ENCODE measurements around the gene EBNA1BP2.
A peak's percentile ranks its signal among the peaks of the same experiment; 100 is the strongest.
"Not testable (repeated sequence)": the region's sequence is repeated elsewhere in the genome, so short reads cannot be mapped to it uniquely, and the experiment has no call there.

Gene EBNA1BP2

GRCh38 chr1:43171312-43171875, 696 bp downstream of the EBNA1BP2 start:
- DNase-seq: peak; percentile 10

- no peak for DNase-seq
Observed at GRCh38 chr1:43165765-43166164, 6.3 kb downstream of the EBNA1BP2 start.

- no peak for DNase-seq
Observed at GRCh38 chr1:43165162-43165561, 6.9 kb downstream of the EBNA1BP2 start.

- DNase-seq: no peak
Observed at GRCh38 chr1:43156026-43156425, 16.1 kb downstream of the EBNA1BP2 start.

GRCh38 chr1:43153443-43153842, 18.6 kb downstream of the EBNA1BP2 start:
- no peak for DNase-seq

GRCh38 chr1:43152866-43153265, 19.2 kb downstream of the EBNA1BP2 start:
- no peak for DNase-seq

- no peak for DNase-seq
Observed at GRCh38 chr1:43149889-43150288, 22.2 kb downstream of the EBNA1BP2 start.

GRCh38 chr1:43147625-43148327, 24.3 kb downstream of the EBNA1BP2 start:
- DNase-seq: peak; percentile 58

GRCh38 chr1:43144237-43144636, 27.9 kb downstream of the EBNA1BP2 start:
- DNase-seq: no peak

GRCh38 chr1:43143441-43143888, 28.6 kb downstream of the EBNA1BP2 start:
- peak; percentile 48 for DNase-seq

GRCh38 chr1:43140583-43140982, 31.5 kb downstream of the EBNA1BP2 start:
- DNase-seq: no peak

- DNase-seq: no peak
Observed at GRCh38 chr1:43140010-43140409, 32.1 kb downstream of the EBNA1BP2 start.

GRCh38 chr1:43139295-43139694, 32.8 kb downstream of the EBNA1BP2 start:
- not testable (repeated sequence) for DNase-seq

- no peak for DNase-seq
Observed at GRCh38 chr1:43137445-43138052, 34.5 kb downstream of the EBNA1BP2 start.

- DNase-seq: no peak
Observed at GRCh38 chr1:43135857-43136781, 36.0 kb downstream of the EBNA1BP2 start.

GRCh38 chr1:43134640-43135039, 37.5 kb downstream of the EBNA1BP2 start:
- no peak for DNase-seq

GRCh38 chr1:43134068-43134467, 38.0 kb downstream of the EBNA1BP2 start:
- no peak for DNase-seq

GRCh38 chr1:43129426-43129825, 42.7 kb downstream of the EBNA1BP2 start:
- no peak for DNase-seq

- DNase-seq: no peak
Observed at GRCh38 chr1:43128816-43129215, 43.3 kb downstream of the EBNA1BP2 start.

- no peak for DNase-seq
Observed at GRCh38 chr1:43123031-43123430, 49.1 kb downstream of the EBNA1BP2 start.

- no peak for DNase-seq
Observed at GRCh38 chr1:43121256-43121900, 50.7 kb downstream of the EBNA1BP2 start.

GRCh38 chr1:43119928-43120586, 52.0 kb downstream of the EBNA1BP2 start:
- DNase-seq: not testable (repeated sequence)
